ENCODE measurements around the gene KIRREL1. TPM values are rescaled to one million over a fixed set of nuclear protein-coding genes. Genes with fewer than 3 reads are reported as not detected.

KIRREL1 gene
- total RNA-seq, 1 experiment from 2014 or later = 30.7 TPM

- intact Hi-C loops (cut with micrococcal nuclease; ENCODE audit: unreplicated experiment) = loop anchor here (5.0 to 10.0 kb wide), 3 partner anchors 82 to 1115 kb away; partner anchors contain the start of genes AIM2 and IFI16
- Histone ChIP-seq H3K27me3 (ENCODE audit: insufficient read depth, low read depth) (peaks cover 45% of the 10 kb centered on the region), H3K36me3 (ENCODE audit: low read depth) (no peaks in the 10 kb centered on the region)
These were observed 33.7 kb upstream of the KIRREL1 start for GRCh38 chr1:157959750-157960149.

GRCh38 chr1:157960773-157961172 lies 32.7 kb upstream of the KIRREL1 start:
- no peaks in the 10 kb centered on the region for H3K4me1 ChIP-seq (replicated peaks; ENCODE audit: insufficient read depth)
- no peaks in the 10 kb centered on the region for H4K20me1 ChIP-seq (ENCODE audit: insufficient read depth)
- no peaks in the 10 kb centered on the region for H3K79me2 ChIP-seq (ENCODE audit: low read depth)
- H3K9me3 ChIP-seq (ENCODE audit: insufficient read depth, low read depth) = no peaks in the 10 kb centered on the region
- H3K4me2 ChIP-seq = no peak overlapping the region
- no peaks in the 10 kb centered on the region for H3K36me3 ChIP-seq (ENCODE audit: low read depth)
- H3K4me3 ChIP-seq = no peak overlapping the region
- H3F3A ChIP-seq (ENCODE audit: insufficient read depth, low read depth) = no peaks in the 10 kb centered on the region
- H3K27me3 ChIP-seq (ENCODE audit: insufficient read depth, low read depth) = peaks cover 44% of the 10 kb centered on the region
- no peak for DNase-seq
- no TSS peak for BruUV-seq (replicated peaks)
- no peak overlapping the region for H3K27ac ChIP-seq
- TF ChIP-seq EZH2 (IDR thresholded peaks at IDR 0.05; ENCODE audit: low read depth) = no peak
- TF ChIP-seq, protein P1, sequence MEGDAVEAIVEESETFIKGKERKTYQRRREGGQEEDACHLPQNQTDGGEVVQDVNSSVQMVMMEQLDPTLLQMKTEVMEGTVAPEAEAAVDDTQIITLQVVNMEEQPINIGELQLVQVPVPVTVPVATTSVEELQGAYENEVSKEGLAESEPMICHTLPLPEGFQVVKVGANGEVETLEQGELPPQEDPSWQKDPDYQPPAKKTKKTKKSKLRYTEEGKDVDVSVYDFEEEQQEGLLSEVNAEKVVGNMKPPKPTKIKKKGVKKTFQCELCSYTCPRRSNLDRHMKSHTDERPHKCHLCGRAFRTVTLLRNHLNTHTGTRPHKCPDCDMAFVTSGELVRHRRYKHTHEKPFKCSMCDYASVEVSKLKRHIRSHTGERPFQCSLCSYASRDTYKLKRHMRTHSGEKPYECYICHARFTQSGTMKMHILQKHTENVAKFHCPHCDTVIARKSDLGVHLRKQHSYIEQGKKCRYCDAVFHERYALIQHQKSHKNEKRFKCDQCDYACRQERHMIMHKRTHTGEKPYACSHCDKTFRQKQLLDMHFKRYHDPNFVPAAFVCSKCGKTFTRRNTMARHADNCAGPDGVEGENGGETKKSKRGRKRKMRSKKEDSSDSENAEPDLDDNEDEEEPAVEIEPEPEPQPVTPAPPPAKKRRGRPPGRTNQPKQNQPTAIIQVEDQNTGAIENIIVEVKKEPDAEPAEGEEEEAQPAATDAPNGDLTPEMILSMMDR (conservative IDR thresholded peaks at IDR 0.05) = peak; percentile 38; the same call in 1 of the 2 replicates
- POLR2A ChIA-PET (ENCODE audit: unreplicated experiment) = no interaction called here
- no peaks in the 10 kb centered on the region for H3K9me2 ChIP-seq (ENCODE audit: insufficient read depth)
- CTCF ChIA-PET = no interaction called here
- no peak overlapping the region for H2AFZ ChIP-seq
- intact Hi-C loops (cut with micrococcal nuclease; ENCODE audit: unreplicated experiment) = loop anchor here (5.0 to 10.0 kb wide), 3 partner anchors 83 to 1114 kb away; partner anchors contain the start of genes AIM2 and IFI16

More at GRCh38 chr1:157959750-157960149, 33.7 kb upstream of the KIRREL1 start:
- no peak for DNase-seq
- Histone ChIP-seq H3K79me2 (ENCODE audit: low read depth) (no peaks in the 10 kb centered on the region), H3K9me2 (ENCODE audit: insufficient read depth) (no peaks in the 10 kb centered on the region), H3K4me1 (replicated peaks; ENCODE audit: insufficient read depth) (no peaks in the 10 kb centered on the region), H3K27ac (no peak overlapping the region), H3K4me2 (no peak overlapping the region), H3K4me3 (no peak overlapping the region), H3F3A (ENCODE audit: insufficient read depth, low read depth) (no peaks in the 10 kb centered on the region), H3K9me3 (ENCODE audit: insufficient read depth, low read depth) (no peaks in the 10 kb centered on the region), H4K20me1 (ENCODE audit: insufficient read depth) (no peaks in the 10 kb centered on the region), H2AFZ (no peak overlapping the region)
- no TSS peak for BruUV-seq (replicated peaks)
- ChIA-PET POLR2A (ENCODE audit: unreplicated experiment) (no interaction called here), CTCF (no interaction called here)
- TF ChIP-seq EZH2 (IDR thresholded peaks at IDR 0.05; ENCODE audit: low read depth) = no peak
- TF ChIP-seq, protein P1 (conservative IDR thresholded peaks at IDR 0.05) = no peak

- BruUV-seq (replicated peaks) = no TSS peak
- Histone ChIP-seq H2AFZ (no peak overlapping the region), H3K27ac (no peak overlapping the region), H3K4me1 (replicated peaks; ENCODE audit: insufficient read depth) (no peaks in the 10 kb centered on the region), H3K4me2 (no peak overlapping the region), H3K36me3 (ENCODE audit: low read depth) (no peaks in the 10 kb centered on the region), H3K27me3 (ENCODE audit: insufficient read depth, low read depth) (peaks cover 44% of the 10 kb centered on the region), H3K4me3 (no peak overlapping the region), H3F3A (ENCODE audit: insufficient read depth, low read depth) (no peaks in the 10 kb centered on the region), H4K20me1 (ENCODE audit: insufficient read depth) (no peaks in the 10 kb centered on the region), H3K9me3 (ENCODE audit: insufficient read depth, low read depth) (no peaks in the 10 kb centered on the region), H3K79me2 (ENCODE audit: low read depth) (no peaks in the 10 kb centered on the region), H3K9me2 (ENCODE audit: insufficient read depth) (no peaks in the 10 kb centered on the region)
- POLR2A ChIA-PET (ENCODE audit: unreplicated experiment) = no interaction called here
- CTCF ChIA-PET = interaction anchor here (1.0 to 3.2 kb wide), 2 partner anchors 30 to 159 kb away, joined by 3 to 26 read pairs; no protein-coding TSS in a partner anchor
- peak in 1 of 2 experiments; percentile 43 for DNase-seq
- intact Hi-C loops (cut with micrococcal nuclease; ENCODE audit: unreplicated experiment) = loop anchor here (5.0 to 10.0 kb wide), 3 partner anchors 85 to 1113 kb away; partner anchors contain the start of genes AIM2 and IFI16
- TF ChIP-seq, protein P1 (conservative IDR thresholded peaks at IDR 0.05) = no peak
- no peak for TF ChIP-seq EZH2 (IDR thresholded peaks at IDR 0.05; ENCODE audit: low read depth)
These were observed 31.4 kb upstream of the KIRREL1 start for GRCh38 chr1:157961805-157962762.

Data from PC-9 (cell line).